Astrocyte of the cerebellum (primary cell): ENCODE measurements around the gene TRMT61B.
A peak's percentile ranks its signal among the peaks of the same experiment; 100 is the strongest.

Experiments
- DNase-seq: peaks from one replicate; pipeline ENCODE4 v3.0.0-alpha.2; 2011; ENCODE audit warnings: low read depth
- H3K4me3 ChIP-seq: 2 replicates; pipeline ENCODE4 v1.5.1; 2011; ENCODE audit warnings: mild to moderate bottlenecking, low read depth, low read length, moderate library complexity
- CTCF ChIP-seq: IDR thresholded peaks from 2 replicates; pipeline ENCODE4 v1.5.1; 2012; ENCODE audit warnings: low read length, low read depth, moderate library complexity, mild to moderate bottlenecking; ENCODE audit errors: missing control alignments
- in situ Hi-C: cut with HindIII; loops from 2 replicates; pipeline ENCODE4 v1.10.0; 2017; ENCODE audit warnings: low sequenced_read_pairs

The TRMT61B gene

GRCh38 chr2:28896906-28897305, 26.8 kb upstream of the TRMT61B start:
- in situ Hi-C loops, result no loop called here
- no peak overlapping the region for H3K4me3 ChIP-seq
- DNase-seq, result no peak
- TF ChIP-seq CTCF, result no peak

- no peak for TF ChIP-seq CTCF
- DNase-seq, result no peak
- in situ Hi-C loops, result no loop called here
- H3K4me3 ChIP-seq, result peak overlapping the region; percentile 87
Measured at GRCh38 chr2:28895189-28895893, 25.2 kb upstream of the TRMT61B start.

- in situ Hi-C loops, result no loop called here
- TF ChIP-seq CTCF, result no peak
- DNase-seq, result peak; percentile 95
- H3K4me3 ChIP-seq, result peak within 1 kb of the TSS; percentile 87
Measured at GRCh38 chr2:28894470-28895188, 24.5 kb upstream of the TRMT61B start, which contains the start of gene WDR43. WDR43 (plus strand) TSS chr2:28894667; CDS start chr2:28894699, 32 bp downstream.

- no peak for DNase-seq
- in situ Hi-C loops, result no loop called here
- TF ChIP-seq CTCF, result no peak
- no peak overlapping the region for H3K4me3 ChIP-seq
Measured at GRCh38 chr2:28893488-28893887, 23.4 kb upstream of the TRMT61B start.

GRCh38 chr2:28880193-28880592, 10.1 kb upstream of the TRMT61B start:
- in situ Hi-C loops, result no loop called here
- H3K4me3 ChIP-seq, result no peak overlapping the region
- no peak for DNase-seq
- TF ChIP-seq CTCF, result no peak

- in situ Hi-C loops, result no loop called here
- no peak for DNase-seq
- H3K4me3 ChIP-seq, result no peak overlapping the region
- no peak for TF ChIP-seq CTCF
Measured at GRCh38 chr2:28871620-28872019, 1.5 kb upstream of the TRMT61B start.
